Adrenal gland (tissue), 5 donors: ENCODE results near the gene ASMTL.
"Not testable (repeated sequence)": the region's sequence is repeated elsewhere in the genome, so short reads cannot be mapped to it uniquely, and the experiment has no call there.

Experiments used
- CTCF ChIP-seq, 6 experiments: fragments of 450-650 bp in 4 of 6; fragments of 200-600 bp in 2 of 6; sonication (generic) in 1 of 6; IDR thresholded peaks; 1 replicate in 5 of 6; 2 replicates in 1 of 6; pipeline versions ENCODE4 v1.5.1 to v1.8.0; 2016 to 2021; ENCODE audit warnings: antibody characterized with exemption in 6 of 6, mild to moderate bottlenecking in 2 of 6, moderate library complexity in 1 of 6
- POLR2A ChIP-seq, 2 donors: fragments of 450-650 bp; IDR thresholded peaks; one replicate each; pipeline ENCODE4 v1.6.1; 2017; ENCODE audit warnings: antibody characterized with exemption in 2 of 2, mild to moderate bottlenecking in 2 of 2, moderate library complexity in 1 of 2
- donor health status: DM: no; HTN: no; CAD: no.

GRCh38 chrX:1366363-1366762, 86.3 kb downstream of the ASMTL start:
- TF ChIP-seq CTCF, POLR2A (IDR thresholded peaks at IDR 0.05): not testable (repeated sequence)
